ENCODE results near the gene SYPL1.
A peak's percentile ranks its signal among the peaks of the same experiment; 100 is the strongest.

GRCh38 chr7:106153891-106154449, 41.9 kb upstream of the SYPL1 start:
- TF ChIP-seq CTCF (conservative IDR thresholded peaks at IDR 0.05; ENCODE audit: low read depth, low read length) (peak; percentile 96), EZH2 (IDR thresholded peaks at IDR 0.05; ENCODE audit: borderline replicate concordance, low read depth, low read length, poor library complexity, severe bottlenecking) (no peak)
